ENCODE measurements around the gene GATAD2A. TPM values are rescaled to one million over a fixed set of nuclear protein-coding genes. Genes with fewer than 3 reads are reported as not detected.

The GATAD2A gene
- total and polyA plus RNA-seq, 2 of the 8 experiments (the other 6 are each of a cell fraction or from before 2014, with no cell fraction given), result 38.4 to 205 TPM

DNA sequence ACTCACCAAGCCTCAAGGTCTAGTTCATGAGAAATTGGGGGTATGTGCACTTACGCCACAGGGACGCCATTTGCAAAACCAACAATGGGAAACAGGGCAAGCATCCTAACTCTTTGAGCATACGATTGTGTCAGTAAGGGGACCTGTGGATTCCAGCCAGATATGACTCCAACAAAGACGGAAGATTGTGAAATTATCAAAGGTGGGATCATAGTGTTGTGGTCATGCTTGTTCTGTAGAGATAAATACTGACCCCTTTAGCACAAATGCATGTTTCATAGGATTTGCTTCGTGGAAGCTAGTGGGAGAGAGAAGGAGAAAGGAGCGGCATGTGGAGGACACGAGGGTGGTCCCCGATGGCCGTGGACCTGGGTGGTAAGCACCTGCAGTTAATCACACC is 37.8 kb downstream of the GATAD2A start:
- H3K4me1 ChIP-seq (replicated peaks in 1 of 4; ENCODE audit: control insufficient read depth in 3 of 4, insufficient read depth in 4 of 4, low read length in 3 of 4), result peaks cover 7 to 18% (median 12%) of the 10 kb centered on the region in 4 experiments; a peak in 6 of 7 replicates
- no peak overlapping the region for H2AFZ ChIP-seq (ENCODE audit: low read length)
- H2BK15ac ChIP-seq (ENCODE audit: low read length), result no peak overlapping the region
- ChIA-PET CTCF (ENCODE audit: partially characterized antibody) (interaction anchor here (0.8 to 2.2 kb wide), 6 partner anchors 11 to 76 kb away, joined by 3 to 7 read pairs (median 4); no protein-coding TSS in a partner anchor), POLR2A (ENCODE audit: partially characterized antibody) (interaction anchor here (1.3 to 1.7 kb wide), 2 partner anchors 12 to 14 kb away, joined by 3 to 4 read pairs; no protein-coding TSS in a partner anchor)
- no peaks in the 10 kb centered on the region for H3K36me3 ChIP-seq (ENCODE audit: control insufficient read depth in 2 of 4, insufficient read depth in 4 of 4, low read length in 3 of 4)
- DNase-seq (ENCODE audit: low read depth in 1 of 2, low spot score in 2 of 2) (no peak), FAIRE-seq (no peak)
- no peak overlapping the region for H3K27ac ChIP-seq (ENCODE audit: low read depth, low read length)
- H3K14ac ChIP-seq (ENCODE audit: insufficient read length), result no peak overlapping the region
- no peak overlapping the region for H3K4me3 ChIP-seq (ENCODE audit: extremely low read depth in 1 of 4, insufficient read depth in 2 of 4, low read depth in 3 of 4, low read length in 4 of 4)
- no peak overlapping the region for H3K18ac ChIP-seq (ENCODE audit: extremely low read depth, low read length)
- H3K56ac ChIP-seq (replicated peaks; ENCODE audit: insufficient read length, low read depth, low read length), result no peak overlapping the region
- H2BK12ac ChIP-seq (ENCODE audit: low read depth, low read length), result no peak overlapping the region
- H3K9ac ChIP-seq (replicated peaks in 1 of 4; ENCODE audit: extremely low read depth in 1 of 4, low read depth in 3 of 4, low read length in 3 of 4), result no peak overlapping the region; a peak in 1 of 7 replicates
- no peak overlapping the region for H2BK20ac ChIP-seq (ENCODE audit: low read length)
- no peak overlapping the region for H3K4me2 ChIP-seq (ENCODE audit: insufficient read depth in 1 of 2, low read depth in 2 of 2, low read length in 2 of 2)
- no peak overlapping the region for H4K5ac ChIP-seq (ENCODE audit: insufficient read length, low read depth, low read length)
- H4K20me1 ChIP-seq (replicated peaks in 1 of 2; ENCODE audit: control insufficient read depth in 1 of 2, insufficient read depth in 2 of 2, low read length in 2 of 2), result peaks cover 25 to 43% of the 10 kb centered on the region in 2 experiments
- H3K9me3 ChIP-seq (ENCODE audit: insufficient read depth in 2 of 2, low read depth in 1 of 2, low read length in 1 of 2), result no peaks in the 10 kb centered on the region
- H3K27me3 ChIP-seq (replicated peaks in 1 of 4; ENCODE audit: control insufficient read depth in 3 of 4, extremely low read depth in 1 of 4, insufficient read depth in 3 of 4, low read length in 3 of 4), result no peaks in the 10 kb centered on the region
- H3K4ac ChIP-seq (replicated peaks; ENCODE audit: insufficient read length, low read depth, low read length), result no peak overlapping the region
- H3K79me1 ChIP-seq (ENCODE audit: low read depth, low read length), result peaks cover 40% of the 10 kb centered on the region
- no peak overlapping the region for H4K8ac ChIP-seq (ENCODE audit: extremely low read depth, insufficient read depth, low read length)
- no peak overlapping the region for H2AK5ac ChIP-seq (ENCODE audit: low read depth, low read length)
- peaks cover 41 to 96% of the 10 kb centered on the region in 2 experiments for H3K79me2 ChIP-seq (ENCODE audit: control insufficient read depth in 1 of 2, insufficient read depth in 2 of 2, low read length in 2 of 2)
- H2BK120ac ChIP-seq (replicated peaks; ENCODE audit: low read depth, low read length), result no peak overlapping the region
- WGBS, 2 experiments (ENCODE audit: extremely low coverage in 1 of 2, insufficient coverage in 1 of 2, insufficient read length in 1 of 2, insufficient replicate concordance in 2 of 2, low coverage in 1 of 2, low lambda C conversion rate in 2 of 2, missing lambda C conversion rate in 1 of 2), result 97% methylated on average over 9 of the region's 9 CpGs; no CpG with 5 or more reads in 1 of the 2 experiments
- H3K23me2 ChIP-seq (ENCODE audit: low read depth, low read length), result no peaks in the 10 kb centered on the region; the same call in 1 of the 2 replicates
- no peak overlapping the region for H4K91ac ChIP-seq (replicated peaks; ENCODE audit: insufficient read length, low read length)
- H2BK5ac ChIP-seq (ENCODE audit: low read depth, low read length), result no peak overlapping the region
- H3K23ac ChIP-seq (ENCODE audit: insufficient read length), result no peak overlapping the region
- TF ChIP-seq, protein P1, sequence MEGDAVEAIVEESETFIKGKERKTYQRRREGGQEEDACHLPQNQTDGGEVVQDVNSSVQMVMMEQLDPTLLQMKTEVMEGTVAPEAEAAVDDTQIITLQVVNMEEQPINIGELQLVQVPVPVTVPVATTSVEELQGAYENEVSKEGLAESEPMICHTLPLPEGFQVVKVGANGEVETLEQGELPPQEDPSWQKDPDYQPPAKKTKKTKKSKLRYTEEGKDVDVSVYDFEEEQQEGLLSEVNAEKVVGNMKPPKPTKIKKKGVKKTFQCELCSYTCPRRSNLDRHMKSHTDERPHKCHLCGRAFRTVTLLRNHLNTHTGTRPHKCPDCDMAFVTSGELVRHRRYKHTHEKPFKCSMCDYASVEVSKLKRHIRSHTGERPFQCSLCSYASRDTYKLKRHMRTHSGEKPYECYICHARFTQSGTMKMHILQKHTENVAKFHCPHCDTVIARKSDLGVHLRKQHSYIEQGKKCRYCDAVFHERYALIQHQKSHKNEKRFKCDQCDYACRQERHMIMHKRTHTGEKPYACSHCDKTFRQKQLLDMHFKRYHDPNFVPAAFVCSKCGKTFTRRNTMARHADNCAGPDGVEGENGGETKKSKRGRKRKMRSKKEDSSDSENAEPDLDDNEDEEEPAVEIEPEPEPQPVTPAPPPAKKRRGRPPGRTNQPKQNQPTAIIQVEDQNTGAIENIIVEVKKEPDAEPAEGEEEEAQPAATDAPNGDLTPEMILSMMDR (IDR thresholded peaks at IDR 0.05; ENCODE audit: control extremely low read depth in 1 of 3, insufficient read depth in 1 of 3, low read depth in 1 of 3, low read length in 3 of 3), result no peak
- no peak for TF ChIP-seq GTF2F1 (IDR thresholded peaks at IDR 0.05; ENCODE audit: borderline replicate concordance, low read depth, low read length)
- no peak for TF ChIP-seq BCL11A (IDR thresholded peaks at IDR 0.05; ENCODE audit: low read depth in 2 of 2, low read length in 2 of 2)
- no peak for TF ChIP-seq TEAD4 (IDR thresholded peaks at IDR 0.05; ENCODE audit: low read depth, low read length)
- TF ChIP-seq, protein P2, sequence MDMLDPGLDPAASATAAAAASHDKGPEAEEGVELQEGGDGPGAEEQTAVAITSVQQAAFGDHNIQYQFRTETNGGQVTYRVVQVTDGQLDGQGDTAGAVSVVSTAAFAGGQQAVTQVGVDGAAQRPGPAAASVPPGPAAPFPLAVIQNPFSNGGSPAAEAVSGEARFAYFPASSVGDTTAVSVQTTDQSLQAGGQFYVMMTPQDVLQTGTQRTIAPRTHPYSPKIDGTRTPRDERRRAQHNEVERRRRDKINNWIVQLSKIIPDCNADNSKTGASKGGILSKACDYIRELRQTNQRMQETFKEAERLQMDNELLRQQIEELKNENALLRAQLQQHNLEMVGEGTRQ (IDR thresholded peaks at IDR 0.05; ENCODE audit: low read length), result no peak
- no peak for TF ChIP-seq PHF8 (conservative IDR thresholded peaks at IDR 0.05; ENCODE audit: low read depth, low read length)
- TF ChIP-seq, protein P3, sequence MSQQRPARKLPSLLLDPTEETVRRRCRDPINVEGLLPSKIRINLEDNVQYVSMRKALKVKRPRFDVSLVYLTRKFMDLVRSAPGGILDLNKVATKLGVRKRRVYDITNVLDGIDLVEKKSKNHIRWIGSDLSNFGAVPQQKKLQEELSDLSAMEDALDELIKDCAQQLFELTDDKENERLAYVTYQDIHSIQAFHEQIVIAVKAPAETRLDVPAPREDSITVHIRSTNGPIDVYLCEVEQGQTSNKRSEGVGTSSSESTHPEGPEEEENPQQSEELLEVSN (IDR thresholded peaks at IDR 0.05), result no peak

Measured in H1 (cell line).